ENCODE results near the gene ENTPD5.

ENTPD5 gene

GRCh38 chr14:73977896-73978295 is 41.2 kb downstream of the ENTPD5 start (continued):
- no peak for TF ChIP-seq ZBTB10 (tag by site-specific recombination; IDR thresholded peaks at IDR 0.05)
- TF ChIP-seq ZFP37 (tag by site-specific recombination; IDR thresholded peaks at IDR 0.05): no peak
- TF ChIP-seq ZNF132 (tag by site-specific recombination; IDR thresholded peaks at IDR 0.05; ENCODE audit: borderline replicate concordance): no peak

DNA sequence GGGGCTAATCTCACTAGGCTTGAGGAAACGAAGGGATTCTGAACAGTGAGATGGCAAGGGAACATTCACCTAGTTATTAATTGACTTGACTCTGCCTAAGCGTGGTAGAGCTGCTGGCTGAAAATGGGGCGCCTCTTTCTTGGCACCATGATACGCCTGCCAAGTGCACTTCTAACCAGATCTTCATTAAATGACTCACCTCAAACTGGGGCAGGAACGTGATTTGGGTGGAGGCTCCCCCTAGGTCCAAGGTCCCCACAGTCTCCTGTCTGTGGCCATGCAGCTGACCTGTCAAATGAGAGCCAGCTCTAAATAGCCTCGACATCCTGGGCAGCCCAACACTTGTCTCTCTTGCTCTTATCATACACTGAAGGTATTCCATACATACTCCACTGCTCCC is 43.0 kb downstream of the ENTPD5 start:
- Histone ChIP-seq H3K36me3 (ENCODE audit: control insufficient read depth in 2 of 2, insufficient read depth in 1 of 2, low read length in 2 of 2) (peaks cover 0 to 12% of the 10 kb centered on the region in 2 experiments; a peak in 2 of 3 replicates), H3K4me1 (ENCODE audit: control insufficient read depth, insufficient read depth, low read length) (peaks cover 8% of the 10 kb centered on the region; the same call in 1 of the 2 replicates), H3K4me3 (ENCODE audit: low read depth, low read length) (no peak overlapping the region), H3K9me3 (ENCODE audit: control insufficient read depth, insufficient read depth, low read depth, low read length) (no peaks in the 10 kb centered on the region), H3K27ac (ENCODE audit: extremely low read depth, low read depth, low read length) (no peak overlapping the region)
- TF ChIP-seq, protein P1, sequence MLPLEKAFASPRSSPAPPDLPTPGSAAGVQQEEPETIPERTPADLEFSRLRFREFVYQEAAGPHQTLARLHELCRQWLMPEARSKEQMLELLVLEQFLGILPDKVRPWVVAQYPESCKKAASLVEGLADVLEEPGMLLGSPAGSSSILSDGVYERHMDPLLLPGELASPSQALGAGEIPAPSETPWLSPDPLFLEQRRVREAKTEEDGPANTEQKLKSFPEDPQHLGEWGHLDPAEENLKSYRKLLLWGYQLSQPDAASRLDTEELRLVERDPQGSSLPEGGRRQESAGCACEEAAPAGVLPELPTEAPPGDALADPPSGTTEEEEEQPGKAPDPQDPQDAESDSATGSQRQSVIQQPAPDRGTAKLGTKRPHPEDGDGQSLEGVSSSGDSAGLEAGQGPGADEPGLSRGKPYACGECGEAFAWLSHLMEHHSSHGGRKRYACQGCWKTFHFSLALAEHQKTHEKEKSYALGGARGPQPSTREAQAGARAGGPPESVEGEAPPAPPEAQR (tag by site-specific recombination; IDR thresholded peaks at IDR 0.05): no peak
- TF ChIP-seq TCF7L2 (IDR thresholded peaks at IDR 0.05; ENCODE audit: borderline replicate concordance, low read depth, low read length) (no peak), ZNF610 (tag by site-specific recombination; IDR thresholded peaks at IDR 0.05; ENCODE audit: borderline replicate concordance) (no peak), WT1 (tag by site-specific recombination; IDR thresholded peaks at IDR 0.05) (no peak), ZNF747 (tag by site-specific recombination; IDR thresholded peaks at IDR 0.05) (no peak), ZBTB1 (tag by site-specific recombination; IDR thresholded peaks at IDR 0.05) (no peak), ZNF501 (tag by site-specific recombination; IDR thresholded peaks at IDR 0.05) (no peak)
- CTCF ChIA-PET: no interaction called here
- POLR2A ChIA-PET: no interaction called here

- H3K27ac ChIP-seq (ENCODE audit: extremely low read depth, low read depth, low read length): no peak overlapping the region
- peaks cover 4 to 24% of the 10 kb centered on the region in 2 experiments; a peak in 2 of 3 replicates for H3K36me3 ChIP-seq (ENCODE audit: control insufficient read depth in 2 of 2, insufficient read depth in 1 of 2, low read length in 2 of 2)
- H3K4me1 ChIP-seq (ENCODE audit: control insufficient read depth, insufficient read depth, low read length): peaks cover 8% of the 10 kb centered on the region; the same call in 1 of the 2 replicates
- CTCF ChIA-PET: interaction anchor here (0.6 to 0.9 kb wide), 2 partner anchors 16 to 147 kb away, joined by 3 read pairs; no protein-coding TSS in a partner anchor
- POLR2A ChIA-PET: interaction anchor here (0.6 kb wide), 1 partner anchor 22 kb away, joined by 4 read pairs; no protein-coding TSS in a partner anchor
- H3K9me3 ChIP-seq (ENCODE audit: control insufficient read depth, insufficient read depth, low read depth, low read length): no peaks in the 10 kb centered on the region
- H3K4me3 ChIP-seq (ENCODE audit: low read depth, low read length): no peak overlapping the region
- TF ChIP-seq ZNF747 (tag by site-specific recombination; IDR thresholded peaks at IDR 0.05) (no peak), BCL11A (tag by site-specific recombination; IDR thresholded peaks at IDR 0.05; ENCODE audit: low read depth) (no peak), REST (tag by site-specific recombination; IDR thresholded peaks at IDR 0.05) (no peak), ZBTB49 (tag by site-specific recombination; IDR thresholded peaks at IDR 0.05; ENCODE audit: low read depth) (no peak)
Measured at GRCh38 chr14:73973497-73973896, 45.6 kb downstream of the ENTPD5 start.
